Stimulated activated CD4-positive, alpha-beta T cell treated with anti-CD3 and anti-CD28 coated beads, Interleukin-4, amount 100 ng/mL, for 24 hours (primary cell): ENCODE results near the gene RASSF3.
"Not testable (repeated sequence)": the region's sequence is repeated elsewhere in the genome, so short reads cannot be mapped to it uniquely, and the experiment has no call there.

Source experiments
- DNase-seq: peaks from one replicate; pipeline ENCODE4 v3.0.0-alpha.2; 2020

Gene RASSF3

GRCh38 chr12:64634508-64635092, 24.3 kb downstream of the RASSF3 start:
- DNase-seq = no peak

DNA sequence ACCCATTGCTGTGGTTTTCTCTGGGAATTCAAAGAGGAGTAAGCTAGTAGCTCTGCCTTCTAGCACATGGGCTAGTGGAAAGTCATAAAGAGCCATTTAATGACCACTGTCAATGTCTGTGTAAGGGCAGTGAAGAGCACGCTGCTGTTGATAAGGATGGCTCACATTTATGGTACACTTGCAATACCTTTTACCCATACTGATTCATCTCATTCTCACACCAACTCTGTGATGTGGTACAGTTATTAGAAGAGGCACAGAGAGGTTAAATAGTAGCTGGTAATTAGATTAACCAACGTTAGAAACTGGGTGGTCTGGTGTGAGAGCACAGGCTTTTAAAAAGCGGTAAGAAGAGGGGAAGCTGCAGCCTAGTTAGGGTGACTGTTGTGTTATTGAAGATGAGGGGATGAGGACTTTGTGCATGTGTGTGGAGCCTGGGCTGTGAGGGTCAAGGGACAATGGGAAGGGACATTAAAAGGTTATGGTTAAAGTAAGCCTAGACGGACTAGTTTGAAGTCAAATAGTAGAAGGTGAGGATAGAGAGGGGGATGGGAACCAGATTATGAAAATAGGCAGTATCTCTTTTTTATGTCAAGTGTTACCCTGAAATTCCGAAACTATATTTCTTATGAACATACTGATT, 25.2 kb downstream of the RASSF3 start:
- no peak for DNase-seq

GRCh38 chr12:64636856-64637255, 26.6 kb downstream of the RASSF3 start:
- DNase-seq = no peak

- no peak for DNase-seq
Measured at GRCh38 chr12:64639466-64639865, 29.2 kb downstream of the RASSF3 start.

DNA sequence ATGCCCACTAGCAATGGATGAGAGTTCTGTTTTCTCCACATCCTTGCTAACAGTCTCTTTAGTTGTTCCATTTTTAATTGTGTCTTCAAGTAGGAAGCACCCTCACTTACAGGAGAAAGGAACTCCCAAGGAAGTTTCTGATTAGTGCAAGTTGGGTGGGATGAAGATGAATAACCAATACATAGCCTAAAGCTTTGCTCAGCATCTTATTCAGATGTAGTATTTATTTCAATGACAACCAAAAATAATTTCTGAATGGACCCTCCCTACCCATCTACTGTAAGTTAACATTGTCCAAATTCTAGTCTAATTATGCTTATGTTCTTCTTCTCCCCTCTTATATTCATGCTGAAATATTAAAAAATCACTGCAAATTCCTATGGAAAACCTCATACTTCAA, 36.0 kb downstream of the RASSF3 start:
- DNase-seq = no peak

DNA sequence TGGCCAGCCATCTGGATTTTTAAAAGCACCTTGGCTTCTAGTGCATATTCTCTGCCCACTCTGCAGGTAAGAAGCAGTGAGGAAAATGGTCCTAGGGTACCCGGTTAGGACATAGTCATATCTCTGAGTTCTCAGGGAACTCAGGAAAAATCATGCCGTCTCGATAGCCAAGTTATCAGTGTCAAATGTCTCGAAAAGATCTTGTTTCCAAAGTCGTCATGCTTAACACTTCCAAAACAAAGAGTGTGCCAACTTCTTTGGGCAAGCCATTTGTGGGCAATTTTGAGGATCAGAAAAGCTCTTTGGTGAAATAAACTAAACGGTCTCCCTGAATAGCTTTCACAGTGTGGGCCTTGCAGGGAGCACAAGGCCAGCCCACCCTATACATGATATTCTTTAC, 39.2 kb downstream of the RASSF3 start:
- DNase-seq = no peak

GRCh38 chr12:64650762-64651161, 40.5 kb downstream of the RASSF3 start:
- DNase-seq = no peak

GRCh38 chr12:64652346-64652745, 42.1 kb downstream of the RASSF3 start:
- DNase-seq = no peak

- no peak for DNase-seq
Measured at GRCh38 chr12:64653123-64653522, 42.8 kb downstream of the RASSF3 start.

- DNase-seq = not testable (repeated sequence)
Measured at GRCh38 chr12:64653907-64654306, 43.6 kb downstream of the RASSF3 start.

DNA sequence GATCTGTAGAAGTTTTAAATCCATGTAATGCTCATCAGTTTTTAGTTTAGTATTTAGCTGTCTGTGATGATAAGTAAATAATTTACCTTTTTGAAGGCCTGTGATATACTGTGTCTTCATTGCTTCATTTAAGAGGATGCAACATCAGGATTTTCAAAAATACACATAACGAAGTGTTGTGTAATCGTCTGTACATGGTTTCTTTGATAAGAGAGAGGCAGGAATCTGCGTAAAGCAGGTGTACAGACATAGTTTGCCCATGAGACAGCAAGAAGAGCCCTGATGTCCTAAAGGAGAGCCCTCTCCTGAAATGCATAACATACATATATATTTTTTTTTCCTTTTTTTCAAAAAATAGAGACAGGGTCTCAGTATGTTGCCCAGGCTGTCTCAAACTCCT, 44.8 kb downstream of the RASSF3 start:
- DNase-seq = no peak

GRCh38 chr12:64656429-64656828, 46.1 kb downstream of the RASSF3 start:
- DNase-seq = no peak

- DNase-seq = no peak
Measured at GRCh38 chr12:64658892-64659481, 48.7 kb downstream of the RASSF3 start.

DNA sequence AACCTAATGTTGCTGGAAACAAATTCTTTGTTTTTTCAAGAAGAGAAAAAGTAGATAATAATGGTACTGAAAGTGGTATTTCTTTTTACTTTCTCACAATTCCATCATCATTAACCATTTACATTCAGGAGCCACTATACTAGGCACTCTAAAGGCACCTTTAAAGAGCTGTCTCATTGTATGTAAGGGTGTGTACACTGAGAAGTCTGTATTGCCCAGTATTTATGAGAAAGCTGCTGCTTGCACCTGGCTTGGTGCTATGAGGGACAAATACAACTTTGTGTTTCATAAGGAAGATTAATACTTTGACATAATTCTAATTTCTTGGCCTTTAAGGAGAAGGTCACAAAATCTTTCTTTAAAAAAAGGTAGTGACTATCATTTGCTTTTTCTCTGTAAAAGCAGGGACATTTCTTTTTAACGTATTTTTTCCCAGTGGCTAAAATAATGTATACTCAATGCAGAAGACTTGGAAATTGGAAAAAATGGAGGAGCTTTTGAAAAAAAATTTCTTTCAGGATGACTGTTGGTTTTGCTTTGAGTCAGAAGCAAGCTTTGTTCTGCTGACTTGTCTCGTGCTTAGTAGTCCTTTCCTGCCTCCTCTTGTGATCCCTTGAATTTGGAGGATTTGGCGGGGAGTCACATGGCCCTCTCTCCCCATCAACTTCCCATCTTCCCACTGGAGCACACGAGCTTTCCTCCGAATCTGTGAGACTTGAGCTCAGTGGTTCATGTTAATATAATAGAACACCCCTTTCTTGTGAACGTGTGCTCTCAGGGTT, 50.1 kb downstream of the RASSF3 start:
- DNase-seq = no peak

GRCh38 chr12:64663015-64663414, 52.7 kb downstream of the RASSF3 start:
- no peak for DNase-seq

GRCh38 chr12:64665514-64665913, 55.2 kb downstream of the RASSF3 start:
- DNase-seq = peak; percentile 54

DNA sequence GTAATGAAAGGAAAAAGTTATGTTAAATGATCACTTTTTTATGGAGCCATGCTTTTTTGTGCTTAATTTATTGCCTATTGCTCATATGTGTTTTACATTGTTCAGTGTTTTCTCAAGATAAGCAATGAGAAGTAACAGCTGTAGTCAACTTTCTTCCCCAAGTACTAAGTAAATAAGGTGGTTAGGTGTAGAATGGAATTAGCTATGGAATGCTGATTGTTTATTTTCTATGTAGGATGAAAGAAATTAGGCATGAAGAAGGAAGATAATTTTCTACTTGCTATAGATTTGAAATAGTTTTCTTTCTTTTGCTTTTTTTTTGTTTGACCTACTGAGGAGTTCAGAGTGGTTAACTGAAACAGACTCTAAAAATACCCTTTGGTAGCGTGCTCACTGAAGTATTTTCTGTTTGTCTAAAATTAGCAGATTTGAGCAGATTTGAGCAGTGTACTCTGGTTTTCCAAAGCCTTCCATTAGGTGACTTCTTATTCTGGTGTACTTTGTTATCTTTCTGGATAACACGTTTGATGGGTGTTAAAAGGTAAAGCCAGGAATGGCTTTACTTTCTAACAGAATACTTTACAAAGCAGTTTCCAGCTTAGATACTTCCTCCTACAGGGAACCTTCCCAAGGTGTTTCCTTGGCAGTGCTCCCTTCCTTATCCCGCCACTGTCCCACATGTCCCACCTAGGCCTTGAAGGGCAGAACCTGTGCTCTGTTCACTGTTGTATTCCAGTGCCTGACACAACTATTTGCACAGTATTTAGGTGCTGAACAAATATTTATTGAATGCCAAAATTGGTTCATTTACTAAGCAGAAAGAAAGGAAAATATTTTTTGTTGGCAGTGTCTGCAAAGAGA, 56.0 kb downstream of the RASSF3 start:
- no peak for DNase-seq

DNA sequence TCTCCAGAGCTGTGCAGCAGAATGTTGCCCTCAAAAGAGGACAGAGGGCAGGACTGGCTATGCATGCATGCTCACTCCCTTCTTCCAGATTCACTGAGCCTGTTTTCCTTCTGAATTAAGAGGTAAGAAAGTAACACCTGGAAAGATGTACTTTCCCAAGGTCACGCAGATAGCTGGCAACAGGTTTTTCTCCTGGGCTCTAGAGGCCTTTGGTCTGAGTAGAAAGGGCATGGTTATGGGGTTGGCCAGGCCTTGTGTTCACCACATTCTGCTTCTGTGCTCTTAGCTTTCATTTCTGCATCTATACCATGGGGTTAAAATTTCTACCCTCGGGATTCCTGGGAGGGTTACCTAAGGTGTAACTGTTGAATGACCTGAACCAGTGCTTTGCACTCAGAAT, 57.5 kb downstream of the RASSF3 start:
- DNase-seq = no peak

DNA sequence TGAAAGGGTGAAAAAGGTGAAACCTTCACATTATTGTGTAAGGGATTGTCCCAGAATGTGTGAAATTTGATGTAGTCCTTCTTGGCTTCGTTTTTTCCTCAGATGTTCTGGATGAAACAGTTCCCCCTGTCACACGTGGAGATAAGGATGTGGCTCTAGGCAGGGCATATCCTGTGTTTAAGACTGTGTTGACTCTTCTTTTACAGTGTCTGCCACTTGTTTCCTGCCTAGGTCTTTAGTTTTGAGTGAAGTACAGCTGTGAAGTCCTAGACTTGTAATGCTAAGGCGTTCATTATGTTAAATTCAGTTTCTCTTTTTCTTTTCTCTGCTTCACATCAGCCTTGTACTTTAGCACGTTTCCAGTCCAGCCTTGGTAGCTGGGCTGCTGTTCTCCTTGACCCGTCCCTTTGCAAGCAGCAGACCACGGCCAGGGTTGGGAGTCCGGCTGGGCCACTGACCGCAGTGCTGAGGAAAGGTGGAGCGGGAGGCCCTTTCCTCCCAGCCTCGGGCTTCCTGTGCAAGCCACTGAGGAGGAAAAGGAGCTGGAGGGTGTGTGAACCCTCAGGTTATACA, 59.1 kb downstream of the RASSF3 start:
- DNase-seq = peak; percentile 41

GRCh38 chr12:64670019-64670418, 59.7 kb downstream of the RASSF3 start:
- DNase-seq = no peak

GRCh38 chr12:64670919-64671639, 60.8 kb downstream of the RASSF3 start:
- DNase-seq = peak; percentile 48

DNA sequence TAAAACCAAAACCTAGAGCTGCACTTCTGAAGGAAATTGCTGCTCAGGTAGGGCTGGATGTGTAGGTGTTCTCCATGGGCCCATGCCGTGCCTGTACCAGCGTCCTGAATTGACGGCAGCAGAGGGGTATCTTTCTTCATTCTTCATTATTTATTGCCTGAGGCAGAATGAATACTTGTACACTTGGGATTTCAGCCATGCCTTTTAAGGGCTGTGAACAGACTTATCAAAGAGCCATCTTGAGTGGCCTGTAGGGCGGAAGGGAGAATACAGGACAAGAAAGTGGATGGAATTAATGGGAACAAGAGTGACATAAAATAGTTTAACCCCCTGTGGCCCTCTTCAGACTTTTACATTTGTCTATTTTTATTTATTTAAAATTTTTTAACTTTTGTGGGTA, 61.4 kb downstream of the RASSF3 start:
- DNase-seq = no peak
